ENCODE results near the gene TWF2.

Gene TWF2

DNA sequence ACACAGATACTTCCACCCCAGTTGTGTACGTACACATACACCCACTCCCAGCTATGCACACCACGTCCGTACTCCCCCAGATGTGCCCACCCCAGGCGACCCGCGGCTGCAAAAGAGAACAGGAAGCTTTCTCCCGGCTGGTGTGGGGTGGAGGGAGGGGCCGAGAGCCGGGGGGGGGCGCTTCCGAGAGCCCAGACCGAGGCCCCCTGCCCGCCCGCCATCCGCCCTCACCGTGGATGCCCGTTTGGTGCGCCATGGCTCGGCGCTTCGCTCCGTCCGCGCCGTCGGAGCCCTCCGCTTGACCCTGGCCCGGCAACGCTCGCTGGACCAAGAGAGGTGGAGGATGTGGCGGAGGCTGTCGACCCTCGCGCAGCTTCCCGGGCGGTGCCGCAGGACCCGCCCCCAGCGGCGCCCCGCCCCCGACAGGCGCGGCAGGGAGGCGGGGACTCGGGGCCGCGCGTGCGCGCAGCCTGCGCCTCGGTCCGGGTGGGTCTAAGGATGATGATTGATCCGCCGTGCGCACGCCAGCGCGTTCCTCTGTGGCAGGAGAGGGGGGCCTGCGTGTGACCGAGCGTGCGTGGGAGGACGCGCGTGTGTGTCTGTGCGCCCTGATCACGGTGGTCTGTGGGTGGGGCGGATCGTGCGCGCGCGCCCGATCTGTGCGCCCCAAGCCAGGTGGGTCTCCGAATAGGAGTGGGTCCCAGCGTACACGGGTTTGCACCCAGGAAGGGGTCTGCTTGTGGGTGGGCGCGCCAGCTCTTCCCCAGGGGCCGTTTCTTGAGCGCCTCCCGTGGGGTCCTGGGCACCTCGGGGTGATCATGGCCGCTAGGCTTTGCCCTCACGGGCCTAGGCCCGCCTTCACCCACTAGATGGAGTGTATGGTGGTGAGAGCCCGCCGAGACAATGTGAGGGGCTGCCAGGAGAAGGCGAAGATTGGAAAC, at the start of gene TWF2:
TWF2 (minus strand) TSS at position 398 of the 941 bp plus-strand sequence; CDS start at position 256, 142 bp downstream.
- no peak for TF ChIP-seq ZFX (IDR thresholded peaks at IDR 0.05; ENCODE audit: borderline replicate concordance)
- TF ChIP-seq, protein P1, sequence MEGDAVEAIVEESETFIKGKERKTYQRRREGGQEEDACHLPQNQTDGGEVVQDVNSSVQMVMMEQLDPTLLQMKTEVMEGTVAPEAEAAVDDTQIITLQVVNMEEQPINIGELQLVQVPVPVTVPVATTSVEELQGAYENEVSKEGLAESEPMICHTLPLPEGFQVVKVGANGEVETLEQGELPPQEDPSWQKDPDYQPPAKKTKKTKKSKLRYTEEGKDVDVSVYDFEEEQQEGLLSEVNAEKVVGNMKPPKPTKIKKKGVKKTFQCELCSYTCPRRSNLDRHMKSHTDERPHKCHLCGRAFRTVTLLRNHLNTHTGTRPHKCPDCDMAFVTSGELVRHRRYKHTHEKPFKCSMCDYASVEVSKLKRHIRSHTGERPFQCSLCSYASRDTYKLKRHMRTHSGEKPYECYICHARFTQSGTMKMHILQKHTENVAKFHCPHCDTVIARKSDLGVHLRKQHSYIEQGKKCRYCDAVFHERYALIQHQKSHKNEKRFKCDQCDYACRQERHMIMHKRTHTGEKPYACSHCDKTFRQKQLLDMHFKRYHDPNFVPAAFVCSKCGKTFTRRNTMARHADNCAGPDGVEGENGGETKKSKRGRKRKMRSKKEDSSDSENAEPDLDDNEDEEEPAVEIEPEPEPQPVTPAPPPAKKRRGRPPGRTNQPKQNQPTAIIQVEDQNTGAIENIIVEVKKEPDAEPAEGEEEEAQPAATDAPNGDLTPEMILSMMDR (IDR thresholded peaks at IDR 0.05), result peak; percentile 31; the same call in 1 of the 2 replicates
- peak within 1 kb of the TSS; percentile 79 for H3K27ac ChIP-seq

GRCh38 chr3:52288674-52289073, 49.7 kb upstream of the TWF2 start:
- TF ChIP-seq, protein P1 (IDR thresholded peaks at IDR 0.05), result no peak
- TF ChIP-seq ZFX (IDR thresholded peaks at IDR 0.05; ENCODE audit: borderline replicate concordance), result no peak
- H3K27ac ChIP-seq, result peak overlapping the region; percentile 97

GRCh38 chr3:52286777-52287110, 47.8 kb upstream of the TWF2 start:
- TF ChIP-seq ZFX (IDR thresholded peaks at IDR 0.05; ENCODE audit: borderline replicate concordance), result no peak
- TF ChIP-seq, protein P1 (IDR thresholded peaks at IDR 0.05), result no peak
- H3K27ac ChIP-seq, result peak overlapping the region; percentile 97

DNA sequence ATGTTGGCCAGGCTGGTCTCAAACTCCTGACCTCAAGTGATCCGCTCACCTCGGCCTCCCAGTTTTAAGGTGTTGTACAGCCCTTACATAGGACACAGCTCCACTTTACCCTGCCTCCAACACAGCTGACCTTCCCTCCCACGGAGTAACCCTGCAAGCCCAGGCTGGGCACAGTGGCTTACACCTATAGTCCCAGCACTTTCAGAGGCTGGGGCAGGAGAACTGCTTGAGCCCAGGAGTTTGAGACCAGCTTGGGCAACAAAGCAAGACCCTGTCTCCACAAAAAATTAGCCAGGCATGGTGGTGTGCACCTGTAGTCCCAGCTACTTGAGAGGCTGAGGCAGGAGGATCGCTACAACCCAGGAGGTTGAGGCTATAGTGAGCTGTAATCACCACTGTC, 45.1 kb upstream of the TWF2 start:
- peak overlapping the region; percentile 97 for H3K27ac ChIP-seq

DNA sequence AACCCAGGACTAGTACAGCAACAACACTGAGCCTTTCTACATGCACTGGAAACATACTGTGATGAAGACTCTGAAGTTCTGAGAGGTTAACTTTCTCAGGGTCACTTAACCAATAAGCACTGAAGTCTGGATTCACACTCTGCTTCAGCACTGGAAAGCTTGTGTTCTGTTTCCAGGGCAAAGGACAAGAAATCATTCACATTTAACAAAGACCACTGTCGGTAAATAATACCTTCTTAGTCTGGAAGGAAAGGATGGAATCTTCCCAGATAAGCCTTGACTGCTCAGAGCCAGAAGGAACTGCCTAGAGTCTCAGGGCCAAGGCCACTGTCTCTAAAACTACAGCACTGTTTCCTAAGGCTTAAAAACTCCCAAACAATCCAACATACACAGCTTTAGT, 44.3 kb upstream of the TWF2 start:
- TF ChIP-seq, protein P1 (IDR thresholded peaks at IDR 0.05), result no peak
- TF ChIP-seq ZFX (IDR thresholded peaks at IDR 0.05; ENCODE audit: borderline replicate concordance), result no peak
- peak overlapping the region; percentile 97 for H3K27ac ChIP-seq

DNA sequence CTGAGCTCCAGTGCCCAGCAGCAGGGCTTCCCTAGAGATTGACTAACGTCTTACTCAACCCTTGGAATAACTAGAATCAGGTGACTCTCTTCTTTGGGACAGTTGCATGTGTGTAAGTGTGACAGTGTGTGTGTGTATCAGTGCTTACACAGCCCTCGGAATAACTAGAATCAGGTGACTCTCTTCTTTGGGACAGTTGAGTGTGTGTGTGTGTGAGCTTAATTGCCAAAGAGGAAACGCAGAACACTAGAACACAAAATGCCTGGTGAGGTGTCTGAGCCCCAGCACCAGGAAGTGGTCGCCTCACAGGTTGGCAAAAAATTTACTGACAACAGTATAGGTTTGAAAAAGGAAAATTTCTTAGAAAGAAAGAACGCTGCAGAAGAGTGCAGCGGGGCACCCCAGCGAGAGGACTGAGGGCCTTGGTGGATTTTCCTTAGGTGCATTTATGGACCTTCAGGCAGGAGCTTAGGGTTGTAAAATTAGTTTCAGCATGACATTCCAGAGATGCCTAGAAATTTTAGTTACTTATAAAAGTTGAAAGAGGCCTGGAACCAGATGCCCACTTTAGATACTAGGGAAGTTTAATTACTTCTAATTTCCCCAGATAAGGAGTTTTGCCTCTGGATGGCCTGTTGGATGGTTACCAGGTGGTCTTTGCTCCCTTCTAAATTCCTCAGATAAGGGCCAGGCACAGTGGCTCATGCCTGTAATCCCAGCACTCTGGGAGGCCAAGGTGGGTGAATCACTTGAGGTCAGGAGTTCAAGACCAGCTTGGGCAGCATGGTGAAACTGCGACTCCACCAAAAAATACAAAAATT, 43.2 kb upstream of the TWF2 start:
- H3K27ac ChIP-seq, result peak overlapping the region; percentile 97
- TF ChIP-seq, protein P1 (IDR thresholded peaks at IDR 0.05), result no peak
- no peak for TF ChIP-seq ZFX (IDR thresholded peaks at IDR 0.05; ENCODE audit: borderline replicate concordance)

DNA sequence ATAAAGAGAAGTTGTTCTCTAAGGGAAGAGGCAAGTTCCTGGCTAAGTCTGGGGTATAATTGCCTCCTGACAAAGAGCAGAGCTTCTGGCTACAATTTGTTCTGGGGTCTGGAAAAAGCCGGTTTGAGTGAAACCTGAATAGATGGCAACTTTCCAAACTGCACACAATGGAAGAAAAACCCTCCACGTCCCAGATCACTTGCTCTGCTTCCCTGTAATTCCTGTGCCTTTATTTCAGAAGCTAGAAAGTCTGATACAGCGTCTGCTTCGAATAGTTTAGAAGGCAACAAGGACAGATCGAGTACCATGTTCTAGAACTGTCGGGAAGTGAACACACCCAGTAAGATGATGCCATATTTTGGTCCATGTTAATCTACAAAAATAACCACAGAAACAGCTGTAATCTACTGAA, 41.1 kb upstream of the TWF2 start:
- peak overlapping the region; percentile 97 for H3K27ac ChIP-seq
- TF ChIP-seq ZFX (IDR thresholded peaks at IDR 0.05; ENCODE audit: borderline replicate concordance), result no peak
- TF ChIP-seq, protein P1 (IDR thresholded peaks at IDR 0.05), result no peak
